HG03045 (cell line): Measurements from ENCODE around the gene FOXP4.

Experiments
- ATAC-seq: cut with Tn5 transposase; IDR thresholded peaks from one replicate; pipeline ENCODE4 v1.9.1; 2021; ENCODE audit warnings: mild to moderate bottlenecking, moderate library complexity; ENCODE audit not compliant: unreplicated experiment

FOXP4 gene

DNA sequence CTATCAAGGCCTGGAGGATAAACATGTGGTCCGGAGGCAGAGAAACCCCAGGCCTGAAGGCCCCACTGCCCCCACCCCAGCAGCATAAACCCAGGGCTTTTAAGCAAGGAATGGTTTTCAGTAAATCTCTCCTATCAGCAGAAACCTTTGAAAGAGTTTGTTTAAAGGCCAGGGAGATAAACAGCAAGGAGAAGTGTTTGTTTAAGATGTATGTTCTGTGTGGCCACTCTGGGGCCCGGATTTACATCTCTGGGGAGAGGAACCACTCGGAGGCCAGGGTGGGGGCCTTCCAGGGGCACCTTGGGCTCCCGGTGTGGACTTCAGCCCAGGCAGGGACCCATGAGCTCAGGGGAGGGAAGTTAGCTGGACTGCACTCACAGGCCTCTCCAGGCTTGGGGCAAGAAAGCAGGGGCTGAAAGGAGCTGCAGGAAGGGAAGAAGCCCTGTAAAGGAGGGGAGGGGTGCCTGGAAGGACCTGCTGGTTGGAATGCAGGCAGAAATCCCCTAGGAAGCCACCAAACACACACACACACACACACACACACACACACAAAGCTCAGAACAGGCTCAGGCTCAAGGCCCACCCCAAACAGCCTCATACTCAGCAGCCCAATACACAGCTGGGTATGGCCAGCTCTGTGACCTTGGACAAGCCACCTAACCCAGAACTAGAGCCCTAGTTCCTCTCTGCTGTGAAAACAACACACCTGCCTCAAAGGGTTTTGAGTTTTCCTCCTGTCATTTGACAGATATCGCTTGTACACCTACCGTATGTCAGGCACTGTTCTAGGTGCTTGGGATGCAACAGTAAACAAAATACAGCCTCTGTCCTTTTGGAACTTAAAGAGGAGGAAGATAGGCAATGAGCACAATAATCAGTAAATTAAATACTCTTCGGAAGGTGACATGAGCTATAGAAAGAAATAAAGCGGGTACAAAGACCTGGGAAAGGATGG is 26.2 kb upstream of the FOXP4 start:
- no peak for ATAC-seq

DNA sequence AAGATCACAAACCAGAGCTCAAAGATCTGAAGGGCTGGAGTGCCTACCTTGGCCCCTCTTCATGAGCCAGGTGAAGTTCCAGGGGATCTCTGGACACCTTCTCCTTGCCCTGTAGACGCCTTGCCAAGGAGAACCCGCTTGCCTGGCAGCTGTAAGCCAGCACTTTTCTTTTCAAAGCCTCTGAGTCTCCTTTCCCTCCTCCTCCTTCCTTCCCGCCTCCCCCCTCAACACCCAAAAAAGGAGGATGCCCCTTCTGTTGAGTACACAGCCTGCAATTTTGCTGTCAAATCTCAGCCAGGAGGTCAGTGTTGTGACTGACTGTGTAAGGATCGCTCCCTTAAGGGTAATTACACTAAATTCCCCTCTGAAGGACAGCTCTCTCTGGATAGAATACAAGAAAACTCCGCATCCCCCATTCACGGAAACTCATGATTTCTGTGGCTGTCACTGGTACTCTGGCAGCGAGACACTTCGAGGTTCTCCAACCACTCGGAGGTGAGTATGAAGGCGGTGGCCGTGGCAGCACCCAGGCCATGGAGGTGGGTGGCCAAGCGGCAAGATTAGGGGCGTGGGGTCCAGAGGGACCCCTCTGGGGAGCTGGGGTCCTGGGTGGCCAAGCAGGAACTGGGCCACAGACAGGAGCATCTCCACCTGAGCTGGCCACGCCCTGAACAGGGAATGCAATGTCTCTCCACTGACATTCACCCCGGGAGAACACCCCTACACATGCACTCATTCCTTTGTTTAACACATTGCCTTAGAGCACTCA is 23.2 kb upstream of the FOXP4 start:
- no peak for ATAC-seq

DNA sequence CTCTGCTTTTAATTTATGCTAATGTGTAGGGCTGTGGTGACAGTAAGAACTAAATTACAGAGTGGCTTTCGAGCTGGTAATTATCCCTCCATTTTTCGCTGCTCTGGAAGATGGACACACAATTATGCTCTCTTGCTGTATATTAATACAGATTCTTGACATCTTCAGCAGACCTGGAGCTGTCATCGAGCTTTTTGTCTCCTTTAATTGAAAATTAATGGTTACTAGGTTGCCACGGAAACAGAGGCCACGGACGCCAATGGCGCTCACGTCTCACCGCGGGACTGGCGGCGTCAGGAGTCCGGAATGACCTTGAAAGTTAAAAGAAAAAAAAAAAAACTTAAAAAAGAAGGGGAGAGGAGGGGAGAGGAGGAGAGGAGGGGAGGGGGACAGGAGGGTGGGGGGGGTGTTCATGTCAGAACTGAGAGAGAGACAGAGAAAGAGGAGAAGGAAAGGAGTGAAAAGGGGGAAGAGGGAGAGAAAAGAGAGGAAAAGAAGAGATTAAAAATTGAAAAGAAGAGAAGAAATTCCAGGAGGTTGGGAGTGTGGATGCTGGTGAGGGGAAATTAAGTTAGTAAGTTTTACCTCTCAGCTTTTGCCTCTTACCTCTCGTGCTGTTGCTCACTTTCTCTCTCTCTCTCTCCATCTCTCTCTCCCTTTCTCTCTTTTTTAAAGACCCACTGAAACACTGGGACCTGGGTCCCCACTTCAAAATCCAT is 22.1 kb upstream of the FOXP4 start:
- no peak for ATAC-seq

DNA sequence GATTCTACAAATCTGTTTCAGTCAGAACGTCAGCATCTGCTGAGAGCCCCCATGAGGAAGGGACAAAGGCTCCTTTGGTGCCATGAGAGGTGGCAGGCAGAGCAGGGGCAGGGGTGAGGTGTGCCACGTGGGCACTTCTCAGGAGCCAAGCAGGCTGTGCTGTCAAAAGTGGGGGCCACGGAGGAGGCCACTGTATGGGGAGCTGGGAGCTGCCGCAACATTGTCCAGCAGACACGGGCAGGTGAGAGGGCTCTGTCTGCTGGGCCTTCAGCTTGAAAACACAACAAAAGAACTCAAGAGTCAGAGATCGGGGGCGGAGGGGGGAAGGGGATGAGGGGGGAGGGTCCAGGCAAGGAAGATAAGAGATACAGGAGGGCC is 21.6 kb upstream of the FOXP4 start:
- ATAC-seq: no peak

DNA sequence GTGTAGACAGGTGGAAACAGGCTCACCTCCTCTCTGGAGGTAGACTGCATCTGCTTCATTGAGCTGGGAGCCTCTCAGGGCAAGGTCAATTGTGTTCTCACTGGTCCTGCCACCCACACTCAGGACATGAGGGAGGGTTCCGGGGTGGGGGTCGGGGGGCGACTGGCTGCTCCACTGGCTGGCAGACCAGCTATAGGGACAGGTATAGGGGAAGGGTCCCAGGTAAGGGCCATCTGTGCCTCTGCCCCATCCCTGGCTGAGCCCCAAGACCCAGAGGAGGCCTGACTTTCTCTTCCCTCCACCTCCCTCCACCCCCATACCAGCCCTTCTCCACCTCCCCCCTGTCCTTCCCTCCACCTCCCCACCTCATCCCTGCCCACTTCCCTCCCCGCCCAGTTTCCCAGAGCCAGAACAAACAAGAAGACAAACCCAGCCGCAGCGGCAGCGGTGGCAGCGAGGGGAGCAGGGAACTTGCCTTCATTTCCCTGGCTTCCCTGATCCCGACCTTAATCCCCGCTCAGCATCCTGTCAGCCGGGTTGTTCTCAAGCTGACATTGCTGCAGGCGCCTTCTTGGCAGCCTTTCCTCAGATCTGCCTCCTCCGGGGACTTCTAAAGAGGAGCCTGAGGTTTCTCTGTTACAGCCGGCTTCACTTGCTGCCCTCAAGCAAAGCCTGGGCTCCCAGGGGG is 18.3 kb upstream of the FOXP4 start:
- no peak for ATAC-seq

DNA sequence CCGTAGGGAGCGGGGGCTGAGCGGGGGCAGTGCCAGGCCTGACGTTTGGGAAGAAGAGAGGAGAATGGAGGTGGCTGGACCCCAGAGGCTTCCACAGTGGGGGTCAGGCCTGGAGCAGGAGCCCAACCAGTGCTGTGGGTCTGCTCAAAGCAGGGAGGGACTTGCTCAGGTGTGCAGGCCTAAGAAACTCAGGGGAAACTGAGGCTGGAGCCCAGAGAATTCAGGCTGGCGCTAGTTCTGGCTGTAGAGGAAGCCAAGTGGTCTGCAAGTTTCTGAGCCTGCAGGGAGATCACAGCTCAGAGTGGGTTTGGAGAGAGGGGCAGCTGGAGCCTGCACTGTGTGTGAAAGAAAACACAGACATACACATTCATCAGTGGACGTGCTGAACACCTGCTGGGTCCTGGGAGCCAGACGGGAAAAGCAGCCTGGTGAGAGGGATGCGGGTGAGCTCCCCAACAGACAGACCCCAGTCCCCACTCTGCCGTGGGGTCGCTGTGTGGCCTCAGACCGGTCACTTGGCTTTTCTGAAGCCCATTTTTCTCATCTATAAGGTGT is 17.7 kb upstream of the FOXP4 start:
- no peak for ATAC-seq

DNA sequence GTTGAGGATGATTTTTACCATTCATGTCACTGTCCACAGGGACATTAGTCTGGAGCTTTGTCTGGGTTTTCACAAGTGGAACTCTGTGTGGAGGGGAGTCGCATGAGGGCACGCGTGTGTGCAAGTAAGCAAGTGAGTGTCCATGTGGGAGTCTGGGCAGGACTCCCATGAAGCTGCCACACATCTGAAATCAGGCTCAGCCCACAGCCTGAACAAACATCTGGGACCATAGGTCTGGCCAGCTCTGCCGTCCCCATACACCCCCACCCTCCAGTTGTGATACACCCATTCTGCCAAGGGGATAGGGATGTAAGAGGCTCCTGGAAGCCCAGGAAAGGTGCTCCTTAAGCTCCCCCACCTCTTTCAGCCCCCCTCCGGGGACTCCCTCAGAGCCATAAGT is 17.1 kb upstream of the FOXP4 start:
- ATAC-seq: no peak

DNA sequence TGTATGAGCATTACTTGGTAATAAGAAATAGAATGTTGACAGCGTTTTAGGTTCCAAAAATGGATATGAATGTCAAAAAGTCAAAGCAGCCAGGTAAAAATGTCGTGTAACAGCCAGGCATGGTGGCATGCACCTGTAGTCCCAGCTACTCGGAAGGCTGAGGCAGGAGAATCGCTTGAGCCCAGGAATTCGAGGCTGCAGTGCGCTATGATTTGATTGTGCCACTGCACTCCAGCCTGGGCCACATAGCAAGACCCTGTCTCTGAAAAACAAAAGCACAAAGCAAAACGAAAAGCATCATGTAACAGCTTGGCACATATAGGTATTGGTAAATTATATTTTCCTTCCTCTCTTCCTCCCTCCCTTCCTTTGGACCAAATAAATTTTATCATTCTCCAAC is 16.2 kb upstream of the FOXP4 start:
- no peak for ATAC-seq

DNA sequence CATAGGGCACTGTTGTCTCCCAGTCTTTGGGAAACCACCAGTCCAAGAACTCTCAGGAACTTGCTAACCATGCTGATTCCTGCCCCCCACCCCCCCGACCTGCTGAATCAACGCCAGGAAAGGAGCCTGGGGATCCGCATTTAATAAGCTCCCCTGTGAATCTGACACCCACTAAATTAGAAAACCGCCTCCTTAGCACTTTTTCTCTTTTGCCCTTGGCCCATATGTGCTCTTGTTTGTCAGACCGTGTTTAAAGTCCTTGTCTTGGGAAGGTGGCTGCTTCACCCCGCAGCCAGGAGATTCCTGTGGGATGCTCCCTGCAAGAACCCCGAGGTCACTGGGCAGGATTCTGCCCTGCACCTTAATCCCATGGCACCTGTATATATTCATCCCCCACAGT is 15.7 kb upstream of the FOXP4 start:
- no peak for ATAC-seq

DNA sequence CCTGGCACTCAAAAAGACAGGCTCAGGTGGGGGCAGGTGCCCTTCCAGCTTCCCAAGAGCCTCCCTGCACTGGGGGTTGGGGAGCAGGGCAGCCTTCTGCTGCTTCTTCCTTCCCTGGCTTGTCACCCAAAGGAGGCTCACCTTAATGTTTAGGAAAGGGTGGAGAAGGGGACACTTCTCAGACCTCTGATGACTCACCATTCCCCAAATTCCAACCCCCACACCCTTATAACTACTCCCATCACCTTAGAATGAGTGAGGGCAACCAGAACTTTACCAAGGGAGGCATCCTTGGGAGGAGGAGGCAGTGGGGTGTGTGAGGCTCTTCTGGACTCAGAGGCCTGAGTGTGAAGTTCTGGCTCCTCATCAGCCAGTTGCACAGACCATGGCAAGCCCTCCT is 15.2 kb upstream of the FOXP4 start:
- ATAC-seq: no peak

DNA sequence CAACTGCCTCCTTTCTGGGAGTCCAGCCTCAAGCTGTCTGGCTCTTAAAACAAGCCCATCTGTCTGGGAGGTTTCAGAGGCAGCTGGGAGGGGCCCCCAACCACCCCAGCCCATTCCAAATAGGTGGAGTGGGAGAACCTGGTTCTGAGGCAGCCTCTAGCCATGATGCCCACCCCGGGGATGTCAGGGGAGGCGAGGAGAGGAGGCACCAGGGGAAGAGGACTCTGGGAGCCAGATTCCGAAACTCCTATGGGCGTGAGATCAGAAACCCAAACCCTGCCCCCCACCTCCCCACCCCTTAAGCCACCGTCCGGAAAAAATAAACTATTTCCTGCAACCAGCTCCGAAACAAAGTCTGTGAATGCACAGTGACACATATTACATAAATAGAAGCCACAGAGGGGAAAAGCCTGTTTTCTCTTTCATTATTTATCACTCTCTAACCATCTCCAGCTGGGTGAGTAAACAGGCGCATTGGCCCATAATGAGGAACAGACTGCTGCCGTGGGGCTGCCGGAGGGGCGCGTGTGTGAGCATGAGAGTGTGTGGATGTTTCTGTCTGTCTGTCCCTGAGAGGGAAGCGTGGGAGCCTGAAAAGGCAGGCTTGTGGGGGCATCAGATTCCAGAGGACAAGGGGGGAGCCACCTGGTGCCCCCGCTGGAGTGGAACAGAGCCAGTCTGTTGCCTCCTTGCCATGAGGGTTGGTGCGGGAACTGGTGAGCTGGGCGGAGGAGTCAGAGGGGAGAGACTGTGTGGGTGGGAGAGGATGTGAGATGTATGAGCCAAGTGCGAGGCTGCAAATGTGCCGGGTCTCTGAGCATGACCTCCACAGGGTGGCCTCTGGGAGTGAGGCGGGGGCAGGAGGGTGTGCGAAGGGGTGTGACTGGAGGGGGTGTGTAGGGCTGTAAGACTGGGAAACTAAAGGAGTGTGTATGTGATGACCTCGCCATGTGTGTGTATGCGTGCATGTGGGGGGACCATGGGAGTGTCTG is 14.3 kb upstream of the FOXP4 start:
- ATAC-seq: peak; percentile 87

DNA sequence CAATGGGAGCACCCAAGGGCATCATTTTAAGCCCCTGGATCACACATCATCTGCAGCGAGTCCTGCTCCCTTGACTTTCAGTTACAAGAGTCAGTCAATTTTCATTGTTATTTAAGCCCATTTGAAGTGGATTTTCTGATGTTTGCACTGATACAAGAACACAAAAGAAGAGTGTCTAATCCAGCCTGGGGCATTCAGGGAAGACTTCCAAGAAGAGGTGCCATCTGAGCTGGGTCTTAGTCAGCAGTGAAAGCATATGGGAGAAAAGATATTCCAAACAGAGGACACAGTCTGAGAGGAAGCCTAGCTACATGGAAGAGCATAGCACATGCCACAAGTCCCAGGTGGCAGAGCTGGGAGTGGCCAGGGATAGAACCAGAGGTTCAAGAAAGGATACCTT is 10.4 kb upstream of the FOXP4 start:
- no peak for ATAC-seq

DNA sequence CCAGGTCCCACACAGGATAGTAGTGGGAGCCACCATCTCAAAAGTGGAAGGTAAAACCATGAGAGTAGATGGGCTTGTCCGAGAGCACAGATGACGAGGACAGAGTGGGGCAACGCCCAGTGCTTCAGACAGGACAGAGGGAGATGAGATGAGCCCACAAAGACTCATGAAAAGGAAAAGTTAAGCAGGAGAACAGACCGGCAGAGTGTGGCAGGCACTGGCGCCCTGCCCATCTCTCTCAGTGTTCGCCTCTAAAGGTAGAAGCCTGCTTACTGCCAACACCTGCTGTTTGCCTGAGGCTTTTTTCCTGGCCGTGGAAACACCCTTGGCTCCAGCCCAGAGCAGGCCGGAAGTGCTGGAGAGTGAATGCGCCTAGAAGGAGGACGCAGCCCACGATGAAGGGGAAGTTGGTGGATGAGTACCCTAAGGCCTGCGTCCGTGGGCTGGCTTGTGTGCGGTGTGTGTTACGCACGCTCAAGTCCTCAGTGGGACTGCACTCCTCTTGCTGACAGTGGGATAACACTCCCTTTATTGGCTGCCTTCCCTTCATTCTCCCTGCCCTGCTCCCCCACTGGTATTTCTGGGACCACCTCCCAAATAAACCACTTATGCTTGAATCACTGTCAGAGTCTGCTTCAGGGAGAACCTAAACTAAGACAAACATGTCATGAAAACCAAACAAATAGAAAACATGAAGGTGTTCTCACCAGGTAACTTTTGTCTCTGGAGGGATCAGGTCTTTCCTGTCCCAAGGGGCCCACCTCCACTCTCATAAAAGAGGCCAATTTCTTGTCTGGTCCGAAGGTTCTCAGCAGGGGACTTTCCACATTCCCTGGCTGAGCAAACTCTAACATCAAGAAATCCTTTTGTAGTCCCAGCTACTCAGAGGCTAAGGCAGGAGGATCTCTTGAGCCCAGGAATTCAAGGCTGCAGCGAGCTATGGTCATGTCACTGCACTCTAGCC is 9.1 kb upstream of the FOXP4 start:
- no peak for ATAC-seq

DNA sequence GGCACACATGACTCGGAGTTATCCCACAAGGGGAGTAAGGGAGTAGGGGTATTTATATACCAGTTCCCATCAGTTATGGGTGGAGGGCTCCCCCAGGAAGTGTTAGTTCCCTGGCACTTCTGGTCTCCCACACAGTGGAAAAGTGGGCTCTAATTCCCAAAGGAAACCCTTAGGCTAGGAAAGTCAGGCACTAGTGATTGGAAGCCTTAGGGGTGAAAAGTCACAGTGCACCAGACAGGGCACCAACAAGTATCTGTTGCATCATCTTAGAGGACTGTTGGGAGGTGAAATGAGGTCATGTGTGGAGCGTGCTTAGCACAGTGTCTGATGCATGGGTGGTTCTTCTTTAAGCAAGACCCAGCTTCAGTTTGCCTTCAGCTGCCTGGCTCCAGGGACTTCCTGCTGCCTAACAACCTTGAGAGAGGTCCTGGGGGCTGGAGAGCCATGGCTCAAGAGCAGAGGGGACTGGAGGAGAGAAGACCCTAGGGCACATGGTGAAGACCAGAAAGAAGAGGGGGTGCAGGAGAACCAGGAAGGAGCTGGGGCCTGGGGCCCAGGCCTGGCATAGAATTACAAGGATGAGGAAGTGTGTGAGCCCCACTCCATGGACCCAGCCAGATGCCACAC is 7.5 kb upstream of the FOXP4 start:
- no peak for ATAC-seq

DNA sequence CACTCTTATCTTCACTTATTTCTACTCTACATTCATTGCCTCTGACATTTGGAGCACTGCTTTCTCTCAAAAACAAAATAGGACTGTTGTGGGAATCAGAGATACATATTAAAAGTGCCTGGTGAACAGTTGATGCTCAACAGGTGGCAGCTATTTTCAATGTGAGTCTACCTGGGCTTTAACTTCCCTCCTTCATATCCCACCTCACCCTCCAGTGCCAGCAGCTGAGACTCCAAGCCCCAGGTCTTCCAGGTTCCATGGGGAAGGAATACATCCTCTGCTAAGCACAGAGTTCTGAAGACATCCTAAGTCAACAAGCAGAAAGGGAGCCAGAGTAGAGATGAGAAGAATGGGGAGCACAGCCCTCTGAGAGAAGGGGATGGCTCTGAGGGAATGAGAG is 7.0 kb upstream of the FOXP4 start:
- no peak for ATAC-seq

DNA sequence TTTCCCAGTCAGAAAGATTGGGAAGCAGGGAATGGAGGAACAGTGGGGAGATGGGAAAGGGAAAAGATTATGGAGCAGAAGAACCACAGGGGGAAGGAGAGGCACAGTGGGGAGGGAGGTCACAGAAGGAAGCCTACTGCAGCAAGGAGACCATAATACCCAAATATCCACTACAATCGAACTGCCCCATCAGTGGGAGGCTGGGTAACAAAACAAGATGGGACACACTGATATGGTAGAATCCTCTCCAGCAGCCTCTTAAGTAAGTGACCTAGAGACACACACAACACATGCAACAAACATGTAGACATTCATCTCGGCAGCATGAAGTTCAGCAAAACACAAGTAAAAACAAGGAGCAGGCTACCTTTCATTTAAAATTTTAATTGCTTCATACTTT is 4.8 kb upstream of the FOXP4 start:
- ATAC-seq: no peak

DNA sequence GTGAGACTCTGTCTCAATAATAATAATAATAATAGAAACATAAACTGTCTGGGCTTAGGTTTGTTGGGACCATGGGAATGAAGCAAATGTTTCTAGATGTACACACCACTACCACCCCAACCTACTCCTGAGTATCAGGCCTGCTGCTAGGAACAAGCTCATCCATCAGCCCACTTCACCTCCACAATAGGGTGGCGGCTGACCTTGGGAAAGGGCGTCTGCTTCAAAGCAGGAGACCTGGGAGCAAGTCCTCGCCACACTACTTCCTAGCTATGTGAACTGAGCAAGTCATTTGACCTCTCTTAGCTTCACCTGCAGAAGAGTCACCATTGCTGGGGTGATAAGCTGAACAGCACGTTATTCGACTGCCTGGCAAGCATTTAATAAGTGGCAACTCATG is 3.1 kb upstream of the FOXP4 start:
- ATAC-seq: no peak

DNA sequence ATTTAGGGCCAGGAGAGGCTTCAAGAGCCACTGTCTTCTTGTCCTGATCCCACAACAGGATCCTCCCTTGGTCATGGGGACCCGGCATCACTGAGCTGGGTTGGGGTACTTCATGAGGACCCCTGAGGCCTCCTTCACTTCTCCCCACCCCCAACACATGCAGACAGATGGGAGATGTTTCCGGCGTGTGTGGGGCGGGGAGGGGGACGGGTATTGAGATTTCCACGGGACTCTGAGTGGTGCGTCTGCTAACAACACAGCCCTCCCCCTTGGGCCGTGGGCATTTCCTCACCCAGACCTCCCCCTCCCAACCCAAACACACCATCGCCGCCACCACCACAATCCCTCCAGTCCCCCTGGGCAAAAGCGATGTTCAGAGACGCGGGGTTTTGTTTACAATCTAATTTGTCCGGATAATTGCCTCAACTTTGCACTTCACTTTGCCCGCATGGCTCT is 906 bp upstream of the FOXP4 start:
- no peak for ATAC-seq
